SIG-M5 treated with dmso at 0.1 percent for 504 hours (cell line): ENCODE data around the gene RNF130.
"Not testable (repeated sequence)": the region's sequence is repeated elsewhere in the genome, so short reads cannot be mapped to it uniquely, and the experiment has no call there.

Experiments
- DNase-seq: peaks from one replicate; lab custom pipeline; 2025; ENCODE audit not compliant: unreplicated experiment; lab: John Stamatoyannopoulos, UW

RNF130 gene

GRCh38 chr5:180026320-180026719 lies 45.2 kb downstream of the RNF130 start:
- no peak for DNase-seq

GRCh38 chr5:180021900-180022299 lies 49.7 kb downstream of the RNF130 start:
- no peak for DNase-seq

- no peak for DNase-seq
Observed at GRCh38 chr5:180020176-180020575, 51.4 kb downstream of the RNF130 start.

GRCh38 chr5:180018347-180019060 lies 53.1 kb downstream of the RNF130 start:
- no peak for DNase-seq

- DNase-seq = not testable (repeated sequence)
Observed at GRCh38 chr5:180015523-180015922, 56.0 kb downstream of the RNF130 start.

- no peak for DNase-seq
Observed at GRCh38 chr5:180013678-180014077, 57.9 kb downstream of the RNF130 start.

- DNase-seq = no peak
Observed at GRCh38 chr5:180012316-180012715, 59.2 kb downstream of the RNF130 start.

- no peak for DNase-seq
Observed at GRCh38 chr5:180010636-180011035, 60.9 kb downstream of the RNF130 start.

GRCh38 chr5:180009581-180009980 lies 62.0 kb downstream of the RNF130 start:
- DNase-seq = no peak

- no peak for DNase-seq
Observed at GRCh38 chr5:180008433-180008832, 63.1 kb downstream of the RNF130 start.

GRCh38 chr5:180007582-180007981 lies 64.0 kb downstream of the RNF130 start:
- no peak for DNase-seq

- no peak for DNase-seq
Observed at GRCh38 chr5:180006141-180006540, 65.4 kb downstream of the RNF130 start.

GRCh38 chr5:180003127-180003526 lies 68.4 kb downstream of the RNF130 start:
- no peak for DNase-seq

- DNase-seq = no peak
Observed at GRCh38 chr5:180001742-180002141, 69.8 kb downstream of the RNF130 start.

- no peak for DNase-seq
Observed at GRCh38 chr5:180001136-180001535, 70.4 kb downstream of the RNF130 start.

GRCh38 chr5:179998485-179998884 lies 73.1 kb downstream of the RNF130 start:
- no peak for DNase-seq

- DNase-seq = no peak
Observed at GRCh38 chr5:179994583-179995323, 76.8 kb downstream of the RNF130 start.

- DNase-seq = not testable (repeated sequence)
Observed at GRCh38 chr5:179992855-179993254, 78.7 kb downstream of the RNF130 start.

- no peak for DNase-seq
Observed at GRCh38 chr5:179991106-179991505, 80.5 kb downstream of the RNF130 start.

- DNase-seq = not testable (repeated sequence)
Observed at GRCh38 chr5:179990525-179990924, 81.0 kb downstream of the RNF130 start.

- no peak for DNase-seq
Observed at GRCh38 chr5:179986328-179986727, 85.2 kb downstream of the RNF130 start.

GRCh38 chr5:179981636-179982035 lies 89.9 kb downstream of the RNF130 start:
- DNase-seq = no peak
